ENCODE data around the gene NTM. TPM values are rescaled to one million over a fixed set of nuclear protein-coding genes. Genes with fewer than 3 reads are reported as not detected.

Gene NTM
- total and polyA plus RNA-seq, 2 of the 8 experiments (the other 6 are each of a cell fraction or from before 2014, with no cell fraction given), result 13.4 to 20.0 TPM

GRCh38 chr11:132310390-132311375, 940.3 kb downstream of the NTM start (continued):
- no peak for TF ChIP-seq CHD7 (IDR thresholded peaks at IDR 0.05; ENCODE audit: insufficient replicate concordance, low read length)
- TF ChIP-seq ATF3 (IDR thresholded peaks at IDR 0.05; ENCODE audit: insufficient read depth, low read depth, low read length), result no peak
- no peak for TF ChIP-seq ASH2L (IDR thresholded peaks at IDR 0.05; ENCODE audit: low read length)
- TF ChIP-seq RAD21 (IDR thresholded peaks at IDR 0.05 in 1 of 2, conservative IDR thresholded peaks at IDR 0.05 in 1 of 2; ENCODE audit: low read depth in 2 of 2, low read length in 2 of 2), result no peak
- no peak for TF ChIP-seq MAFK (IDR thresholded peaks at IDR 0.05; ENCODE audit: low read depth, low read length)
- TF ChIP-seq E2F6 (IDR thresholded peaks at IDR 0.05), result no peak
- TF ChIP-seq KDM5A (IDR thresholded peaks at IDR 0.05; ENCODE audit: low read length), result no peak
